H7 (cell line): ENCODE results near the gene MYMX. TPM values are rescaled to one million over a fixed set of nuclear protein-coding genes. Genes with fewer than 3 reads are reported as not detected.
"Not testable (repeated sequence)": the region's sequence is repeated elsewhere in the genome, so short reads cannot be mapped to it uniquely, and the experiment has no call there.

Source experiments
- DNase-seq: peaks from one replicate; pipeline ENCODE4 v3.0.0; 2012
- H3K27me3 ChIP-seq: 2 replicates; pipeline ENCODE4 v1.6.0; 2011; ENCODE audit warnings: mild to moderate bottlenecking, low read length; ENCODE audit not compliant: control insufficient read depth, insufficient read depth
- H3K36me3 ChIP-seq: replicated peaks from 2 replicates; pipeline ENCODE4 v1.5.1; 2011; ENCODE audit warnings: low read length; ENCODE audit not compliant: control insufficient read depth, insufficient read depth
- H3K4me3 ChIP-seq: 2 replicates; pipeline ENCODE4 v1.5.1; 2011; ENCODE audit warnings: low read depth, mild to moderate bottlenecking, control low read depth, low read length, moderate library complexity; ENCODE audit not compliant: insufficient read depth
- total RNA-seq: library from RNA; depleted of rRNA; stranded (reverse); fragments of >200 nt; shearing (Covaris generic); gene quantifications from 2 replicates; pipeline ENCODE4 v1.2.3, GENCODE V29; 2014

Gene MYMX
- total RNA-seq, 1 experiment from 2014 or later: 6.0 TPM

GRCh38 chr6:44180886-44181285 is 35.8 kb upstream of the MYMX start:
- Histone ChIP-seq H3K4me3 (no peak overlapping the region), H3K36me3 (no peaks in the 10 kb centered on the region), H3K27me3 (no peaks in the 10 kb centered on the region; the same call in 1 of the 2 replicates)
- peak; percentile 39 for DNase-seq

GRCh38 chr6:44181784-44182183 is 34.9 kb upstream of the MYMX start:
- H3K4me3 ChIP-seq, H3K27me3 ChIP-seq, H3K36me3 ChIP-seq, DNase-seq: not testable (repeated sequence)

- Histone ChIP-seq H3K36me3 (no peaks in the 10 kb centered on the region), H3K4me3 (no peak overlapping the region), H3K27me3 (no peaks in the 10 kb centered on the region; the same call in 1 of the 2 replicates)
- DNase-seq: peak; percentile 26
Measured at GRCh38 chr6:44182911-44183390, 33.8 kb upstream of the MYMX start.

DNA sequence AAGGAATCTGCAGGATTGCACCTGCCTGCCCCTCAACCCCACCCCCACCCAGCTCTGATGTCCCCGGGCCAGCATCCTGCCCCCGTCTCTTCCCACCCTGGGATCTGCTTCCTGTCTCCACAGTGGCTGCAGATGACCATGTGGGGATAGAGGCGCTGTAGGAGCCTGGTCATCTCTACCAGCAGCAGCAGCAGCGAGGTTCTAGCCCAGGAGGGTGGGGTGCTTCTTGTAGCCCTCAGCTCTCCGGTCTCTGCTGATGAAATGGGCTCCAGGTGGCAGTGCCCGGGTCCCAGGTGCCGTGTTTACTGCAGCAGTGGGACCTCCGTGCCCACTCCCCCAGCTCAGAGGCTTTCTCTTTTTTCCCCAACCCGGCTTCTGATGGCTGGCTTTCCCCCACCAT is 32.9 kb upstream of the MYMX start:
- no peaks in the 10 kb centered on the region for H3K36me3 ChIP-seq
- H3K27me3 ChIP-seq: no peaks in the 10 kb centered on the region; the same call in 1 of the 2 replicates
- H3K4me3 ChIP-seq: no peak overlapping the region
- peak; percentile 60 for DNase-seq

DNA sequence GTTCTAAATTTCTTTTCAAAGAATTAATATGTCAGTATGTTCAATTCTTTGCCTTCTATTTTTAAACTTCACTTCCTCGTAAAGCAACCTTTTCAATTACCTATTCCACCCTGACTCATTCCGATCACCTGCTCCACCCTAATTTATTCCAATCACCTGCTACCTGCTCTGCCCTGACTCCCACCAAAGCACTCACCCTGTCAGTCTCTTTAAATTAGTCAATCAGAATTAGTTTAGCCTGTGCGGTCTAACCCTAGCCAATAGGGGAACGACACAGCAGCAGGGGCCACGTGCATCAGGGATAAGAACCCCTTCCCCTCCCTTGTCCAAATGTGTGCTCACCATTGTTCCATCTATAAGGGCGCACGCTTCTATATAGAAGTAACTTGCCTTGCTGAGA is 31.4 kb upstream of the MYMX start:
- H3K36me3 ChIP-seq, DNase-seq: not testable (repeated sequence)

GRCh38 chr6:44185953-44186634 is 30.6 kb upstream of the MYMX start:
- DNase-seq: peak; percentile 33
- no peaks in the 10 kb centered on the region for H3K36me3 ChIP-seq
- H3K4me3 ChIP-seq: no peak overlapping the region
- no peaks in the 10 kb centered on the region; the same call in 1 of the 2 replicates for H3K27me3 ChIP-seq

More for the DNA sequence above, 31.4 kb upstream of the MYMX start:
- H3K4me3 ChIP-seq, H3K27me3 ChIP-seq: not testable (repeated sequence)

DNA sequence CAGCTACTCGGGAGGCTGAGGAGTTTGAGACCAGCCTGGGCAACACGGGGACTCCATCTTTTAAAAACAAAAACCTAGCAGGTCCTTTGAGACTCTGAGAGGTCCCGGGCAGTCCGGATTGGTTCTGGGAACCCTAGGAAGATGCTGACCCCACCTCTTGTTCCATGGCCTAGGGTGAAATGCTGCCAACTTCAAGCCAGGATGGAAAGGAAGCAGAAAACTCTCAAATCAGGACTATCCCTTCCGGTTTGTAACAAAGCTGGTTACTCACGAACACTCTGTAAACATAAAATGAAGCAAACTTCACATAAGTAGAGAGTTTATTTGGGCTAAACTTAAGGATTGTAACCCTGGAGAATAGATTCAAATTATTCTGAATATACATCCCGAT is 30.1 kb upstream of the MYMX start:
- no peak for DNase-seq
- Histone ChIP-seq H3K4me3 (no peak overlapping the region), H3K36me3 (no peaks in the 10 kb centered on the region), H3K27me3 (no peaks in the 10 kb centered on the region; the same call in 1 of the 2 replicates)

DNA sequence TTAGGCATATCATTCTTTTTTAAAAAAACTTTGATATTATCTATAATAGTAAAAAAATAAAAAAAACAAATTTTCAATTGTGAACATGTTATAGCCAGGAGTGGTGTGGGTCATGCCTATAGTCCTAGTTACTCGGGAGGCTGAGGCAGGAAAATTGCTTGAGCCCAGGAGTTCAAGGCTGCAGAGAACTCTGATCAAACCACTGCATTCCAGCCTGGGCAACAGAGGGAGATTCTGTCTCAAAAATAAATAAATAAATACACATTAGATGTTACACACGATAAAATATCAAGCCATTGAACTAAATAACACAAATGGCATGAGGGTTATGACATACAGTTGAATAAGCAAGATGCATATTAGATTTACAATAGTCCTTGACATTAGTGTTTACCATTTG is 27.9 kb upstream of the MYMX start:
- Histone ChIP-seq H3K36me3 (no peaks in the 10 kb centered on the region), H3K4me3 (no peak overlapping the region), H3K27me3 (no peaks in the 10 kb centered on the region; the same call in 1 of the 2 replicates)
- DNase-seq: no peak

DNA sequence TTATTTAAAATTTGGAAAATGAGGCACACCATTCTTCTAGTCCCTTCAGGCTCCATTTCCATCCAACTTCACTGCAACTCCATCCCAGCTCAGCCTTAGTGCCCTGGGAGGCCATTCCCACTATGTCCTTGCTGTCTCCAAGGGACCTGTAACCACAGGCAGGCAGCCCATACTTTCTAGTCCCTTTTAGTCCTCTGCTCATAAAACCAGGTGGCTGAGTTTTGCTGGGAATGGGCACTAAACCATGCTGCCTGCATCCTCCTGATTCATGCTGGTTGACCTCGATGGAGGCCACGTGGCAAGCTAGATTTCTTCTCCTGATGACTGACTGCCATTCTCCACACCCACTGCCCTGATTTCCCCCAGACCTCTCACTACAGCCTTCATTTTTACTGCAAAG is 27.5 kb upstream of the MYMX start:
- DNase-seq: no peak
- Histone ChIP-seq H3K36me3 (no peaks in the 10 kb centered on the region), H3K27me3 (no peaks in the 10 kb centered on the region; the same call in 1 of the 2 replicates), H3K4me3 (no peak overlapping the region)

- no peaks in the 10 kb centered on the region; the same call in 1 of the 2 replicates for H3K27me3 ChIP-seq
- no peak overlapping the region for H3K4me3 ChIP-seq
- DNase-seq: no peak
- no peaks in the 10 kb centered on the region for H3K36me3 ChIP-seq
Measured at GRCh38 chr6:44190715-44191114, 26.0 kb upstream of the MYMX start.

DNA sequence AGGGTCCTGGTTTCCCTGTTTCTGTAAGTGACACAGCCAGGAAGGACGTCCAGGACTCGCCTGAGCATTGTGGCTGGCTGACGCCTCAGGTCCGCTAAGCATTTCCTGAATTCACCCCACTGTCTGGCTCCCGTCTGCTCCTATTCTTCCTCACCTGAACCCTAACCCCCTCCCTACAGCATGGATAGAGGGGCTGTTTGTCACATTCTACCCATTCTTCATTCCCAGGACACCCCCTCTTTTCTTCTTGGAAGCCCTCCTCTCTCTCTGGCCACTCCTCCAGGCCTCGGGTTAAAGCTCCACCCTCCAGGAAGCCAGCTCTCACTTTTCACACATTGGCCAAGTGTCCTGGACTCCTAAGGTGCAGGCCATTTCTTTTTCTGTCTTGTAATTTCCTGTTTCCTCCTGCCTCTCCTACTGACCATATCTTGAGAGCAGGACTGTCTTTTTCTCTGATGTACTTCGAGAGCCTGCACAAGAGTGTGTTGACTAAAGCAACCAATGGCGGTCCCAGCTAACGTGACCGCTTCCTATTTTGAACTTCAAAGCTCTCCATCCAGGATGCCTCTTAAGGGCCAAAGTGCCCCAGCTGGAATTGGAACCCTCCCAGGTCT is 24.2 kb upstream of the MYMX start:
- peak; percentile 78 for DNase-seq
- Histone ChIP-seq H3K36me3 (no peaks in the 10 kb centered on the region), H3K27me3 (no peaks in the 10 kb centered on the region), H3K4me3 (no peak overlapping the region)

- Histone ChIP-seq H3K36me3 (no peaks in the 10 kb centered on the region), H3K27me3 (no peaks in the 10 kb centered on the region), H3K4me3 (no peak overlapping the region)
- DNase-seq: no peak
Measured at GRCh38 chr6:44193307-44193910, 23.3 kb upstream of the MYMX start.

- Histone ChIP-seq H3K36me3 (no peaks in the 10 kb centered on the region), H3K4me3 (no peak overlapping the region), H3K27me3 (no peaks in the 10 kb centered on the region)
- no peak for DNase-seq
Measured at GRCh38 chr6:44194326-44194725, 22.4 kb upstream of the MYMX start.

DNA sequence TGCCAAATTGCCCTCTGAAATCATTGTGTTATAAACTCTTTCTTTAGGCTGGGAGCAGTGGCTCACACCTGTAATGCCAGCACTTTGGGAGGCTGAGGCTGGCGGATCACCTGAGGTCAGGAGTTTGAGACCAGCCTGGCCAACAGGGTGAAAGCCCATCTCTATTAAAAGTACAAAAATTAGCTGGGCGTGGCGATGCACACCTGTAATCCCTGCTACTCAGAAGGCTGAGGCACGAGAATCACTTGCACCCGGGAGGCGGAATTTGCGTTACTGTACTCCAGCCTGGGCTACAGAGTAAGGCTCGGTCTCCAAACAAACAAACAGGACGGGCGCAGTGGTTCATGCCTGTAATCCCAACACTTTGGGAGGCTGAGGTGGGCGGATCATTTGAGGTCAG is 20.4 kb upstream of the MYMX start:
- H3K4me3 ChIP-seq, DNase-seq, H3K36me3 ChIP-seq, H3K27me3 ChIP-seq: not testable (repeated sequence)

DNA sequence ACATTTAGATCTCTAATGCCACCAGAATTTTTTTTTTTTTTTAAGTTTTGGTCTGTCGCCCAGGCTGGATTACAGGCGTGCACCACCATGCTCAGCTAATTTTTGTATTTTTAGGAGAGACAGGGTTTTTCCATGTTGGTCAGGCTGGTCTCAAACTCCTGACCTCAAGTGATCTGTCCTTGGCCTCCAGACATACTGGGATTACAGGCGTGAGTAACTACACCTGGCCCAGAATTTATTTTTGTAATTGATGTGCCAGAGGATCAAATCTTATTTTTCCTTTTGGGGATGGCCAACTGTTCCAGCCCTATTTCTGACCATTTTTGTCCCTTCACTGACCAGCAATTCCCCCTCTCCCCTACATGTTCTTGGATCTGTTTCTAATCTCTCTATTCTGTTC is 18.0 kb upstream of the MYMX start:
- no peak for DNase-seq
- Histone ChIP-seq H3K4me3 (no peak overlapping the region), H3K36me3 (no peaks in the 10 kb centered on the region), H3K27me3 (no peaks in the 10 kb centered on the region)
